GM12878 (cell line): Measurements from ENCODE around the gene GPR18. TPM values are rescaled to one million over a fixed set of nuclear protein-coding genes. Genes with fewer than 3 reads are reported as not detected.
A peak's percentile ranks its signal among the peaks of the same experiment; 100 is the strongest.

Experiments used
- ATAC-seq: fragments of 200-7000 bp; cut with Tn5 transposase; 3 replicates; pipeline ENCODE4 v1.9.1; 2020; ENCODE audit warnings: mild to moderate bottlenecking, moderate library complexity
- BruUV-seq: library from RNA; stranded (reverse); fragments of 400-500 nt; replicated peaks from 2 replicates; lab custom pipeline; 2021; lab: Mats Ljungman, UMichigan
- CTCF ChIA-PET: fragments of 300-600 bp; sonication (Branson Sonifier 250); formaldehyde crosslinking; extraction: SDS; loops from one replicate; lab custom pipeline; 2021; ENCODE audit warnings: inconsistent platforms; lab: Yijun Ruan, JAX
- POLR2A ChIA-PET: fragments of 350-600 bp; formaldehyde crosslinking; extraction: SDS; loops from one replicate; lab custom pipeline; 2021; ENCODE audit warnings: inconsistent platforms; lab: Charles Lee
- RAD21 ChIA-PET: fragments of 300-600 bp; sonication (Branson Sonifier 250); formaldehyde crosslinking; loops from one replicate; lab custom pipeline; 2023; ENCODE audit warnings: antibody characterized with exemption; ENCODE audit not compliant: unreplicated experiment; lab: Charles Lee
- SMC1A ChIA-PET: fragments of 300-600 bp; sonication (Branson Sonifier 250); formaldehyde crosslinking; loops from one replicate; lab custom pipeline; 2023; ENCODE audit not compliant: unreplicated experiment, uncharacterized antibody; lab: Charles Lee
- DNase-seq: peaks from one replicate; pipeline ENCODE4 v3.0.0-alpha.2; 2011; ENCODE audit warnings: low read depth, low spot score
- FAIRE-seq: peaks from 3 replicates; lab custom pipeline; 2011; peaks lifted over from hg19 to GRCh38; lab: Jason Lieb, UNC
- H2AFZ ChIP-seq: 2 replicates; pipeline ENCODE4 v1.6.0; 2011; ENCODE audit warnings: low read depth, low read length, control low read depth; ENCODE audit not compliant: control insufficient read depth
- H3K27ac ChIP-seq: 2 replicates; pipeline ENCODE4 v1.5.1; 2011; ENCODE audit warnings: control low read depth; ENCODE audit not compliant: control insufficient read depth, insufficient read depth
- H3K27me3 ChIP-seq, 2 experiments: replicated peaks in 1 of 2; 2 replicates each; pipeline versions ENCODE4 v1.6.0 to v1.6.1; 2011; ENCODE audit warnings: low read length in 1 of 2; ENCODE audit not compliant: control insufficient read depth in 2 of 2, insufficient read depth in 2 of 2
- H3K36me3 ChIP-seq, 2 experiments: 2 replicates each; pipeline ENCODE4 v1.5.1; 2011; ENCODE audit warnings: low read length in 1 of 2; ENCODE audit not compliant: control insufficient read depth in 2 of 2, insufficient read depth in 2 of 2
- H3K4me1 ChIP-seq: 2 replicates; pipeline ENCODE4 v1.6.1; 2011; ENCODE audit warnings: mild to moderate bottlenecking, low read length, moderate library complexity, mixed read lengths; ENCODE audit not compliant: control insufficient read depth, insufficient read depth
- H3K4me2 ChIP-seq: 2 replicates; pipeline ENCODE4 v1.6.0; 2011; ENCODE audit warnings: control low read depth; ENCODE audit not compliant: control insufficient read depth, insufficient read depth
- H3K4me3 ChIP-seq: fragments of 200-600 bp; sonication (generic); 2 replicates; pipeline ENCODE4 v1.5.1; 2016
- H3K79me2 ChIP-seq: 2 replicates; pipeline ENCODE4 v1.6.0; 2011; ENCODE audit warnings: low read length; ENCODE audit not compliant: control insufficient read depth, insufficient read depth
- H3K9ac ChIP-seq: 2 replicates; pipeline ENCODE4 v1.8.0; 2011; ENCODE audit warnings: low read length, control low read depth, mixed read lengths; ENCODE audit not compliant: control insufficient read depth, insufficient read depth
- H3K9me3 ChIP-seq: replicated peaks from 3 replicates; pipeline ENCODE4 v1.5.1; 2011; ENCODE audit warnings: mild to moderate bottlenecking, low read length; ENCODE audit not compliant: control insufficient read depth, insufficient read depth
- H4K20me1 ChIP-seq: 2 replicates; pipeline ENCODE4 v1.6.0; 2011; ENCODE audit not compliant: control insufficient read depth, insufficient read depth
- ATF3 ChIP-seq: IDR thresholded peaks from 2 replicates; pipeline ENCODE4 v1.6.1; 2011; ENCODE audit warnings: low read depth, mild to moderate bottlenecking, low read length, moderate library complexity, borderline replicate concordance; ENCODE audit errors: extremely low read depth
- CBX3 ChIP-seq: fragments of 200-600 bp; sonication (generic); IDR thresholded peaks from 2 replicates; pipeline ENCODE4 v1.6.1; 2016; ENCODE audit warnings: low read depth, borderline replicate concordance
- EGR1 ChIP-seq, 2 experiments: IDR thresholded peaks; 1 replicate in 1 of 2; 2 replicates in 1 of 2; pipeline ENCODE4 v1.6.1; 2011 to 2012; ENCODE audit warnings: low read depth in 2 of 2, low read length in 2 of 2, borderline replicate concordance in 1 of 2, mild to moderate bottlenecking in 1 of 2, moderate library complexity in 1 of 2
- IKZF2 ChIP-seq, 2 experiments: fragments of 450-650 bp; IDR thresholded peaks; 2 replicates each; pipeline ENCODE4 v1.6.1; 2017; ENCODE audit warnings: mild to moderate bottlenecking in 2 of 2, moderate library complexity in 2 of 2
- NR2C1 ChIP-seq: fragments of 450-650 bp; IDR thresholded peaks from 2 replicates; pipeline ENCODE4 v1.6.1; 2017; ENCODE audit warnings: antibody characterized with exemption, mild to moderate bottlenecking, moderate library complexity
- NRF1 ChIP-seq: conservative IDR thresholded peaks from 2 replicates; pipeline ENCODE4 v1.6.1; 2011; ENCODE audit warnings: mild to moderate bottlenecking, low read depth, low read length, improper control_type of control experiment
- RFX5 ChIP-seq: IDR thresholded peaks from 2 replicates; pipeline ENCODE4 v1.6.1; 2011; ENCODE audit warnings: low read depth, low read length, improper control_type of control experiment
- TARDBP ChIP-seq: IDR thresholded peaks from 2 replicates; pipeline ENCODE4 v1.6.1; 2016; ENCODE audit warnings: borderline replicate concordance
- ZNF274 ChIP-seq: IDR thresholded peaks from one replicate; pipeline ENCODE4 v1.8.0; 2011; ENCODE audit not compliant: insufficient read length, insufficient read depth
- ZZZ3 ChIP-seq: IDR thresholded peaks from 2 replicates; pipeline ENCODE4 v1.6.1; 2011; ENCODE audit warnings: low read depth; ENCODE audit not compliant: control insufficient read depth, insufficient read length
- WGBS: methylation state at CpG from one replicate; pipeline ENCODE4 v1.1.6; 2016; ENCODE audit warnings: low lambda C conversion rate; ENCODE audit not compliant: insufficient replicate concordance, insufficient coverage; ENCODE audit errors: missing lambda C conversion rate; 5-methylcytosine and 5-hydroxymethylcytosine counted together
- in situ Hi-C: fragments of 300-500 bp; cut with MboI; formaldehyde crosslinking; loops from 9 replicates; pipeline ENCODE4 v1.14.3; 2018; ENCODE audit warnings: mixed read lengths
- intact Hi-C: fragments of 100-400 bp; cut with micrococcal nuclease; formaldehyde crosslinking; loops from one replicate; pipeline ENCODE4 v1.14.2; 2022; ENCODE audit not compliant: unreplicated experiment
- polyA plus RNA-seq, 11 experiments: library from polyadenylated mRNA; depleted of rRNA in 4 of 11; unstranded in 6 of 11; stranded (reverse) in 5 of 11; fragments of >200 nt; fragmentation: Nextera tagmentation in 4 of 11; fragmentation: Illumina TruSeq in 1 of 11; extraction: Ambion mirVana in 4 of 11; extraction: Trizol in 1 of 11; gene quantifications; 1 replicate in 1 of 11; 2 replicates in 10 of 11; pipeline versions ENCODE4 v1.2.1 to v1.2.3, GENCODE V29; 2011 to 2016; ENCODE audit warnings: inconsistent platforms in 2 of 11, missing spikeins in 2 of 11, low read depth in 1 of 11
- total RNA-seq, 4 experiments: library from RNA; depleted of rRNA in 3 of 4; stranded (reverse); fragments of >200 nt in 3 of 4; fragmentation: Illumina TruSeq in 1 of 4; extraction: Trizol in 1 of 4; gene quantifications; 2 replicates each; pipeline versions ENCODE4 v1.2.1 to v1.2.3, GENCODE V29; 2013 to 2021
- TF ChIP-seq, protein P1 (sequence below): IDR thresholded peaks from 2 replicates; pipeline ENCODE4 v1.6.1; 2012; ENCODE audit warnings: low read depth, low read length, improper control_type of control experiment
- TF ChIP-seq, protein P2 (sequence below): fragments of 450-650 bp; IDR thresholded peaks from 2 replicates; pipeline ENCODE4 v1.6.1; 2017; ENCODE audit warnings: mild to moderate bottlenecking, moderate library complexity
- TF ChIP-seq, protein P3 (sequence below): fragments of 450-650 bp; formaldehyde crosslinking; IDR thresholded peaks from 2 replicates; pipeline ENCODE4 v1.5.0; 2022; ENCODE audit warnings: mild to moderate bottlenecking, missing genetic modification characterization
- TF ChIP-seq, protein P4 (sequence below): IDR thresholded peaks from 2 replicates; pipeline ENCODE4 v1.6.1; 2012; ENCODE audit warnings: low read length, inconsistent platforms

Gene GPR18
- total and polyA plus RNA-seq, 10 of the 15 experiments (the other 5 are each of a cell fraction or from before 2014, with no cell fraction given) = 3.3 to 12.9 (median 5.2) TPM

DNA sequence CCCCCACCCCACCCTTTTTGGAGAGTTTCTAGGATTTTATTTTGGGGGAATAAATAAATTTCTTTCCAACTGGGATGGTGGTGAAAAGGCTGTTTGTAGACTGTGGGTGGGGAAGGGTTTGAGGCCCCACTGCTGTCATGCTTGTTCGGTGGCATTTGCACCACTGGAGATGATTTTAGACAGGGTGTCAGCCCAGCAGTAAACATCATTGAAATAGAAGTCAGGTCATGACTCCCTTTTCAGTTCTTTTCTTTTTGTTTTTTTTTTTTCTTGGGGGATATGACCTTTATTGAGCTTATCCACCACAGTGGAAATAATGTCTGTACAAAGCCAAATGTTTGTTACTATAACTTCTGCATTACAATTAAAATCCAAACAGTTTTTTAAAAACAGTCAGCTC lies 43.4 kb downstream of the GPR18 start:
- POLR2A ChIA-PET = interaction anchor here (0.6 kb wide), 3 partner anchors 8 to 23 kb away, joined by 3 to 9 read pairs (median 6); no protein-coding TSS in a partner anchor
- ATAC-seq (peak; percentile 26; the same call in 2 of the 3 replicates), DNase-seq (no peak), FAIRE-seq (no peak)
- WGBS = 62% methylated on average over 1 of the region's 1 CpG
- no peak overlapping the region for H3K27ac ChIP-seq
- no peaks in the 10 kb centered on the region for H3K9me3 ChIP-seq
- H3K79me2 ChIP-seq = peaks cover 40% of the 10 kb centered on the region
- CTCF ChIA-PET = interaction anchor here (0.7 to 1.5 kb wide), 4 partner anchors 10 to 55 kb away, joined by 3 to 5 read pairs (median 3); no protein-coding TSS in a partner anchor
- intact Hi-C loops = no loop called here
- H3K4me2 ChIP-seq = no peak overlapping the region; the same call in 1 of the 2 replicates
- no peaks in the 10 kb centered on the region for H3K27me3 ChIP-seq
- SMC1A ChIA-PET = interaction anchor here (0.7 to 1.6 kb wide), 9 partner anchors 8 to 80 kb away, joined by 3 to 6 read pairs (median 4); partner anchors contain the start of gene GPR18
- RAD21 ChIA-PET = interaction anchor here (0.6 to 1.5 kb wide), 5 partner anchors 10 to 51 kb away, joined by 3 to 5 read pairs (median 4); partner anchors contain the start of gene GPR18
- BruUV-seq = no TSS peak
- no peaks in the 10 kb centered on the region; a peak in 1 of 4 replicates for H3K36me3 ChIP-seq
- H4K20me1 ChIP-seq = no peaks in the 10 kb centered on the region; the same call in 1 of the 2 replicates
- no peak overlapping the region for H2AFZ ChIP-seq
- no peak overlapping the region for H3K4me3 ChIP-seq
- H3K4me1 ChIP-seq = peaks cover 14% of the 10 kb centered on the region
- in situ Hi-C loops = no loop called here
- H3K9ac ChIP-seq = no peak overlapping the region
- TF ChIP-seq ZNF274 (no peak), NRF1 (no peak), NR2C1 (no peak), ZZZ3 (no peak), CBX3 (no peak), EGR1 (IDR thresholded peaks at IDR 0.05; ENCODE audit: borderline replicate concordance in 1 of 2, low read depth in 2 of 2, low read length in 2 of 2) (no peak), ATF3 (no peak), IKZF2 (IDR thresholded peaks at IDR 0.05) (no peak), RFX5 (no peak), TARDBP (no peak)
- TF ChIP-seq, protein P1, sequence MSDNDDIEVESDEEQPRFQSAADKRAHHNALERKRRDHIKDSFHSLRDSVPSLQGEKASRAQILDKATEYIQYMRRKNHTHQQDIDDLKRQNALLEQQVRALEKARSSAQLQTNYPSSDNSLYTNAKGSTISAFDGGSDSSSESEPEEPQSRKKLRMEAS = no peak
- TF ChIP-seq, protein P2, sequence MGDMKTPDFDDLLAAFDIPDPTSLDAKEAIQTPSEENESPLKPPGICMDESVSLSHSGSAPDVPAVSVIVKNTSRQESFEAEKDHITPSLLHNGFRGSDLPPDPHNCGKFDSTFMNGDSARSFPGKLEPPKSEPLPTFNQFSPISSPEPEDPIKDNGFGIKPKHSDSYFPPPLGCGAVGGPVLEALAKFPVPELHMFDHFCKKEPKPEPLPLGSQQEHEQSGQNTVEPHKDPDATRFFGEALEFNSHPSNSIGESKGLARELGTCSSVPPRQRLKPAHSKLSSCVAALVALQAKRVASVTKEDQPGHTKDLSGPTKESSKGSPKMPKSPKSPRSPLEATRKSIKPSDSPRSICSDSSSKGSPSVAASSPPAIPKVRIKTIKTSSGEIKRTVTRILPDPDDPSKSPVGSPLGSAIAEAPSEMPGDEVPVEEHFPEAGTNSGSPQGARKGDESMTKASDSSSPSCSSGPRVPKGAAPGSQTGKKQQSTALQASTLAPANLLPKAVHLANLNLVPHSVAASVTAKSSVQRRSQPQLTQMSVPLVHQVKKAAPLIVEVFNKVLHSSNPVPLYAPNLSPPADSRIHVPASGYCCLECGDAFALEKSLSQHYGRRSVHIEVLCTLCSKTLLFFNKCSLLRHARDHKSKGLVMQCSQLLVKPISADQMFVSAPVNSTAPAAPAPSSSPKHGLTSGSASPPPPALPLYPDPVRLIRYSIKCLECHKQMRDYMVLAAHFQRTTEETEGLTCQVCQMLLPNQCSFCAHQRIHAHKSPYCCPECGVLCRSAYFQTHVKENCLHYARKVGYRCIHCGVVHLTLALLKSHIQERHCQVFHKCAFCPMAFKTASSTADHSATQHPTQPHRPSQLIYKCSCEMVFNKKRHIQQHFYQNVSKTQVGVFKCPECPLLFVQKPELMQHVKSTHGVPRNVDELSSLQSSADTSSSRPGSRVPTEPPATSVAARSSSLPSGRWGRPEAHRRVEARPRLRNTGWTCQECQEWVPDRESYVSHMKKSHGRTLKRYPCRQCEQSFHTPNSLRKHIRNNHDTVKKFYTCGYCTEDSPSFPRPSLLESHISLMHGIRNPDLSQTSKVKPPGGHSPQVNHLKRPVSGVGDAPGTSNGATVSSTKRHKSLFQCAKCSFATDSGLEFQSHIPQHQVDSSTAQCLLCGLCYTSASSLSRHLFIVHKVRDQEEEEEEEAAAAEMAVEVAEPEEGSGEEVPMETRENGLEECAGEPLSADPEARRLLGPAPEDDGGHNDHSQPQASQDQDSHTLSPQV = no peak
- TF ChIP-seq, protein P3, sequence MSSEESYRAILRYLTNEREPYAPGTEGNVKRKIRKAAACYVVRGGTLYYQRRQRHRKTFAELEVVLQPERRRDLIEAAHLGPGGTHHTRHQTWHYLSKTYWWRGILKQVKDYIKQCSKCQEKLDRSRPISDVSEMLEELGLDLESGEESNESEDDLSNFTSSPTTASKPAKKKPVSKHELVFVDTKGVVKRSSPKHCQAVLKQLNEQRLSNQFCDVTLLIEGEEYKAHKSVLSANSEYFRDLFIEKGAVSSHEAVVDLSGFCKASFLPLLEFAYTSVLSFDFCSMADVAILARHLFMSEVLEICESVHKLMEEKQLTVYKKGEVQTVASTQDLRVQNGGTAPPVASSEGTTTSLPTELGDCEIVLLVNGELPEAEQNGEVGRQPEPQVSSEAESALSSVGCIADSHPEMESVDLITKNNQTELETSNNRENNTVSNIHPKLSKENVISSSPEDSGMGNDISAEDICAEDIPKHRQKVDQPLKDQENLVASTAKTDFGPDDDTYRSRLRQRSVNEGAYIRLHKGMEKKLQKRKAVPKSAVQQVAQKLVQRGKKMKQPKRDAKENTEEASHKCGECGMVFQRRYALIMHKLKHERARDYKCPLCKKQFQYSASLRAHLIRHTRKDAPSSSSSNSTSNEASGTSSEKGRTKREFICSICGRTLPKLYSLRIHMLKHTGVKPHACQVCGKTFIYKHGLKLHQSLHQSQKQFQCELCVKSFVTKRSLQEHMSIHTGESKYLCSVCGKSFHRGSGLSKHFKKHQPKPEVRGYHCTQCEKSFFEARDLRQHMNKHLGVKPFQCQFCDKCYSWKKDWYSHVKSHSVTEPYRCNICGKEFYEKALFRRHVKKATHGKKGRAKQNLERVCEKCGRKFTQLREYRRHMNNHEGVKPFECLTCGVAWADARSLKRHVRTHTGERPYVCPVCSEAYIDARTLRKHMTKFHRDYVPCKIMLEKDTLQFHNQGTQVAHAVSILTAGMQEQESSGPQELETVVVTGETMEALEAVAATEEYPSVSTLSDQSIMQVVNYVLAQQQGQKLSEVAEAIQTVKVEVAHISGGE = no peak
- TF ChIP-seq, protein P4, sequence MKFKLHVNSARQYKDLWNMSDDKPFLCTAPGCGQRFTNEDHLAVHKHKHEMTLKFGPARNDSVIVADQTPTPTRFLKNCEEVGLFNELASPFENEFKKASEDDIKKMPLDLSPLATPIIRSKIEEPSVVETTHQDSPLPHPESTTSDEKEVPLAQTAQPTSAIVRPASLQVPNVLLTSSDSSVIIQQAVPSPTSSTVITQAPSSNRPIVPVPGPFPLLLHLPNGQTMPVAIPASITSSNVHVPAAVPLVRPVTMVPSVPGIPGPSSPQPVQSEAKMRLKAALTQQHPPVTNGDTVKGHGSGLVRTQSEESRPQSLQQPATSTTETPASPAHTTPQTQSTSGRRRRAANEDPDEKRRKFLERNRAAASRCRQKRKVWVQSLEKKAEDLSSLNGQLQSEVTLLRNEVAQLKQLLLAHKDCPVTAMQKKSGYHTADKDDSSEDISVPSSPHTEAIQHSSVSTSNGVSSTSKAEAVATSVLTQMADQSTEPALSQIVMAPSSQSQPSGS = no peak
